Endothelial cell of umbilical vein (primary cell): ENCODE results near the gene MPST.

ENCODE experiments used
- EZH2 ChIP-seq: IDR thresholded peaks from 2 replicates; pipeline ENCODE4 v1.6.1; 2012; ENCODE audit warnings: borderline replicate concordance, low read depth, mild to moderate bottlenecking, moderate library complexity, low read length, inconsistent platforms; ENCODE audit not compliant: severe bottlenecking
- FOS ChIP-seq: IDR thresholded peaks from 2 replicates; pipeline ENCODE4 v1.6.1; 2011; ENCODE audit warnings: mild to moderate bottlenecking, low read length, moderate library complexity, borderline replicate concordance; ENCODE audit not compliant: insufficient read depth
- MYC ChIP-seq: IDR thresholded peaks from one replicate; pipeline ENCODE4 v1.6.1; 2011; ENCODE audit warnings: mild to moderate bottlenecking, low read depth, low read length
- POLR2A ChIP-seq: IDR thresholded peaks from 2 replicates; pipeline ENCODE4 v1.6.1; 2012; ENCODE audit warnings: low read depth, mild to moderate bottlenecking, control low read depth, low read length
- POLR2AphosphoS5 ChIP-seq: IDR thresholded peaks from 2 replicates; pipeline ENCODE4 v1.6.1; 2012; ENCODE audit warnings: low read depth, mild to moderate bottlenecking, control low read depth, low read length, moderate library complexity; ENCODE audit not compliant: insufficient read depth
- TF ChIP-seq, protein P1 (sequence below), 2 donors: IDR thresholded peaks; 1 replicate in 1 of 2; 2 replicates in 1 of 2; pipeline ENCODE4 v1.5.1; 2011; ENCODE audit warnings: low read length in 2 of 2, mild to moderate bottlenecking in 2 of 2, moderate library complexity in 2 of 2, control low read depth in 1 of 2, inconsistent platforms in 1 of 2, low read depth in 1 of 2; ENCODE audit not compliant: insufficient read depth in 1 of 2; ENCODE audit errors: extremely low read depth in 1 of 2

- TF ChIP-seq, protein P1, sequence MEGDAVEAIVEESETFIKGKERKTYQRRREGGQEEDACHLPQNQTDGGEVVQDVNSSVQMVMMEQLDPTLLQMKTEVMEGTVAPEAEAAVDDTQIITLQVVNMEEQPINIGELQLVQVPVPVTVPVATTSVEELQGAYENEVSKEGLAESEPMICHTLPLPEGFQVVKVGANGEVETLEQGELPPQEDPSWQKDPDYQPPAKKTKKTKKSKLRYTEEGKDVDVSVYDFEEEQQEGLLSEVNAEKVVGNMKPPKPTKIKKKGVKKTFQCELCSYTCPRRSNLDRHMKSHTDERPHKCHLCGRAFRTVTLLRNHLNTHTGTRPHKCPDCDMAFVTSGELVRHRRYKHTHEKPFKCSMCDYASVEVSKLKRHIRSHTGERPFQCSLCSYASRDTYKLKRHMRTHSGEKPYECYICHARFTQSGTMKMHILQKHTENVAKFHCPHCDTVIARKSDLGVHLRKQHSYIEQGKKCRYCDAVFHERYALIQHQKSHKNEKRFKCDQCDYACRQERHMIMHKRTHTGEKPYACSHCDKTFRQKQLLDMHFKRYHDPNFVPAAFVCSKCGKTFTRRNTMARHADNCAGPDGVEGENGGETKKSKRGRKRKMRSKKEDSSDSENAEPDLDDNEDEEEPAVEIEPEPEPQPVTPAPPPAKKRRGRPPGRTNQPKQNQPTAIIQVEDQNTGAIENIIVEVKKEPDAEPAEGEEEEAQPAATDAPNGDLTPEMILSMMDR (IDR thresholded peaks at IDR 0.05; ENCODE audit: extremely low read depth in 1 of 2, insufficient read depth in 1 of 2, low read depth in 1 of 2, low read length in 2 of 2) = no peak
- TF ChIP-seq POLR2AphosphoS5 (no peak), POLR2A (no peak), MYC (no peak), FOS (no peak), EZH2 (no peak)
Measured at GRCh38 chr22:37065180-37065579, 45.6 kb downstream of the MPST start.
